Keratinocyte (primary cell): ENCODE results near the gene FBLN1. TPM values are rescaled to one million over a fixed set of nuclear protein-coding genes. Genes with fewer than 3 reads are reported as not detected.

ENCODE experiments used
- DNase-seq: peaks from one replicate; pipeline ENCODE4 v3.0.0-alpha.2; 2011; ENCODE audit warnings: low read depth, missing footprints, low spot score
- FAIRE-seq: peaks from 2 replicates; lab custom pipeline; 2011; peaks lifted over from hg19 to GRCh38; lab: Jason Lieb, UNC
- H2AFZ ChIP-seq: 2 replicates; pipeline ENCODE4 v1.6.0; 2012; ENCODE audit warnings: low read length, control low read depth, inconsistent platforms; ENCODE audit not compliant: control insufficient read depth
- H3K27ac ChIP-seq: 2 replicates; pipeline ENCODE4 v1.5.1; 2011; ENCODE audit warnings: low read length; ENCODE audit not compliant: control insufficient read depth, insufficient read depth
- H3K27me3 ChIP-seq: 3 replicates; pipeline ENCODE4 v1.6.0; 2011; ENCODE audit warnings: low read length; ENCODE audit not compliant: control insufficient read depth, insufficient read depth; ENCODE audit errors: extremely low read depth
- H3K36me3 ChIP-seq, 2 experiments: 2 replicates in 1 of 2; 3 replicates in 1 of 2; pipeline ENCODE4 v1.5.1; 2011; ENCODE audit warnings: low read length in 2 of 2, mild to moderate bottlenecking in 1 of 2; ENCODE audit not compliant: control insufficient read depth in 2 of 2, insufficient read depth in 2 of 2; ENCODE audit errors: extremely low read depth in 1 of 2
- H3K4me1 ChIP-seq: 3 replicates; pipeline ENCODE4 v1.5.1; 2011; ENCODE audit warnings: low read length; ENCODE audit not compliant: control insufficient read depth, insufficient read depth; ENCODE audit errors: extremely low read depth
- H3K4me2 ChIP-seq: 3 replicates; pipeline ENCODE4 v1.6.0; 2011; ENCODE audit warnings: low read depth, low read length; ENCODE audit not compliant: control insufficient read depth, insufficient read depth; ENCODE audit errors: extremely low read depth
- H3K4me3 ChIP-seq, 3 experiments: fragments of 200-600 bp in 1 of 3; sonication (generic) in 1 of 3; 2 replicates in 2 of 3; 3 replicates in 1 of 3; pipeline ENCODE4 v1.5.1; 2011 to 2016; ENCODE audit warnings: low read length in 3 of 3, mild to moderate bottlenecking in 3 of 3, control low read depth in 2 of 3, inconsistent platforms in 1 of 3, low read depth in 1 of 3, mixed read lengths in 1 of 3, mixed run types in 1 of 3, moderate library complexity in 1 of 3; ENCODE audit not compliant: control insufficient read depth in 2 of 3, insufficient read depth in 2 of 3; ENCODE audit errors: extremely low read depth in 1 of 3
- H3K79me2 ChIP-seq: 2 replicates; pipeline ENCODE4 v1.6.0; 2012; ENCODE audit warnings: low read length; ENCODE audit not compliant: control insufficient read depth, insufficient read depth
- H3K9ac ChIP-seq: 3 replicates; pipeline ENCODE4 v1.6.0; 2011; ENCODE audit warnings: low read length; ENCODE audit not compliant: control insufficient read depth, insufficient read depth; ENCODE audit errors: extremely low read depth
- H3K9me1 ChIP-seq: 3 replicates; pipeline ENCODE4 v1.6.0; 2011; ENCODE audit warnings: low read length; ENCODE audit not compliant: control insufficient read depth, insufficient read depth; ENCODE audit errors: extremely low read depth
- H3K9me3 ChIP-seq: 2 replicates; pipeline ENCODE4 v1.5.1; 2012; ENCODE audit warnings: low read depth, low read length; ENCODE audit not compliant: control insufficient read depth
- H4K20me1 ChIP-seq: 3 replicates; pipeline ENCODE4 v1.6.0; 2011; ENCODE audit warnings: low read length; ENCODE audit not compliant: control insufficient read depth, insufficient read depth; ENCODE audit errors: extremely low read depth
- CTCF ChIP-seq, 3 experiments: IDR thresholded peaks in 1 of 3; conservative IDR thresholded peaks in 1 of 3; optimal IDR thresholded peaks in 1 of 3; 2 replicates in 2 of 3; 3 replicates in 1 of 3; pipeline versions ENCODE3 to v1.5.1; 2011; ENCODE audit warnings: low read length in 3 of 3, mild to moderate bottlenecking in 3 of 3, moderate library complexity in 2 of 3, control low read depth in 1 of 3, inconsistent platforms in 1 of 3; ENCODE audit not compliant: insufficient read depth in 2 of 3; ENCODE audit errors: extremely low read depth in 1 of 3
- EZH2 ChIP-seq: IDR thresholded peaks from one replicate; pipeline ENCODE4 v1.6.1; 2012; ENCODE audit warnings: inconsistent platforms, mild to moderate bottlenecking, low read length, moderate library complexity
- dilution Hi-C: fragments of 300-500 bp; cut with MboI; formaldehyde crosslinking; loops from one replicate; pipeline ENCODE4 v1.7.0; 2020; ENCODE audit warnings: low sequenced_read_pairs; ENCODE audit not compliant: extremely low pct_ligation_motif_present
- polyA plus RNA-seq, 5 experiments: library from polyadenylated mRNA; depleted of rRNA in 3 of 5; stranded (reverse) in 3 of 5; stranded (forward) in 1 of 5; unstranded in 1 of 5; fragments of >200 nt; gene quantifications; 1 replicate in 1 of 5; 2 replicates in 3 of 5; 3 replicates in 1 of 5; pipeline versions ENCODE4 v1.2.1 to v1.2.3, GENCODE V29; 2011 to 2012; ENCODE audit warnings: missing spikeins in 2 of 5, low read depth in 1 of 5, low replicate concordance in 1 of 5

FBLN1 gene
- polyA plus RNA-seq, 1 donor (not counting 4 experiments of a cell fraction or from before 2014, with no cell fraction given): 13.7 TPM

GRCh38 chr22:45582955-45583320 lies 80.3 kb downstream of the FBLN1 start:
- Histone ChIP-seq H3K27me3 (no peaks in the 10 kb centered on the region), H3K9me3 (no peaks in the 10 kb centered on the region), H3K27ac (no peak overlapping the region), H4K20me1 (no peaks in the 10 kb centered on the region), H3K4me3 (no peak overlapping the region), H3K36me3 (no peaks in the 10 kb centered on the region), H3K9ac (no peak overlapping the region), H3K9me1 (no peaks in the 10 kb centered on the region), H2AFZ (no peak overlapping the region), H3K4me1 (peaks cover 7% of the 10 kb centered on the region), H3K79me2 (no peaks in the 10 kb centered on the region), H3K4me2 (no peak overlapping the region)
- dilution Hi-C loops: no loop called here
- DNase-seq (no peak), FAIRE-seq (no peak)
- no peak for TF ChIP-seq CTCF (optimal IDR thresholded peaks at IDR 0.05 in 1 of 3, IDR thresholded peaks at IDR 0.05 in 1 of 3, conservative IDR thresholded peaks at IDR 0.05 in 1 of 3; ENCODE audit: extremely low read depth in 1 of 3, insufficient read depth in 2 of 3, low read length in 3 of 3)
- no peak for TF ChIP-seq EZH2

- no peak overlapping the region for H3K4me3 ChIP-seq
- no peak overlapping the region for H3K27ac ChIP-seq
- FAIRE-seq (no peak), DNase-seq (no peak)
- peaks cover 9% of the 10 kb centered on the region for H3K4me1 ChIP-seq
- no peaks in the 10 kb centered on the region for H3K9me1 ChIP-seq
- no peaks in the 10 kb centered on the region for H3K27me3 ChIP-seq
- H2AFZ ChIP-seq: no peak overlapping the region
- H3K4me2 ChIP-seq: no peak overlapping the region
- no peaks in the 10 kb centered on the region for H3K79me2 ChIP-seq
- dilution Hi-C loops: no loop called here
- H3K36me3 ChIP-seq: no peaks in the 10 kb centered on the region
- H3K9me3 ChIP-seq: no peaks in the 10 kb centered on the region
- no peak overlapping the region for H3K9ac ChIP-seq
- no peaks in the 10 kb centered on the region for H4K20me1 ChIP-seq
- TF ChIP-seq CTCF (optimal IDR thresholded peaks at IDR 0.05 in 1 of 3, IDR thresholded peaks at IDR 0.05 in 1 of 3, conservative IDR thresholded peaks at IDR 0.05 in 1 of 3; ENCODE audit: extremely low read depth in 1 of 3, insufficient read depth in 2 of 3, low read length in 3 of 3) (no peak), EZH2 (no peak)
Observed at GRCh38 chr22:45583504-45583903, 80.8 kb downstream of the FBLN1 start.
